ENCODE measurements around the gene GUCA2B.

Gene GUCA2B

GRCh38 chr1:42184616-42185015, 31.4 kb downstream of the GUCA2B start:
- DNase-seq (ENCODE audit: low read depth in 2 of 2) = no peak

DNA sequence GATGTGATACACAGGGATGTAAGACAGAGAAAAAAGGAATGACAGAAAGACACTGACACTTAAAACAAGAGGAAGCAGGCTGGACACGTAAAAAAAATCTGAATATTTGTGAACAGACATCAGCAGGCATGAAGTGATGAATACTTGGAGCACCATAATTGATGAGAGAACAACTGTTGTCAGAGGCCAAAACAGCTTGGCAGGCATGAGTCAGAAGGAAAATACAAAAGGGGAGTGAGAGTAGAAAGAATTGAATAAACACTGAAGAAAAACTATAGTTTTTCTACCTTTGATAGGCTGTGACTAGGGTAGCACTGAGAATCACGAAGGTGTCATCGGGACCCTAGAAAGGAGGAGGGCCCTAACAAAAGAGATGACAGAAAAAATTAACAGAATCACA, 32.9 kb downstream of the GUCA2B start:
- no peak for DNase-seq (ENCODE audit: low read depth in 2 of 2)

GRCh38 chr1:42189931-42190853, 37.0 kb downstream of the GUCA2B start:
- no peak for DNase-seq (ENCODE audit: low read depth in 2 of 2)

- no peak for DNase-seq (ENCODE audit: low read depth in 2 of 2)
These were observed 38.1 kb downstream of the GUCA2B start for GRCh38 chr1:42191319-42191718.

- DNase-seq (ENCODE audit: low read depth in 2 of 2) = no peak
These were observed 38.9 kb downstream of the GUCA2B start for GRCh38 chr1:42192106-42192505.

GRCh38 chr1:42195841-42196240, 42.6 kb downstream of the GUCA2B start:
- DNase-seq (ENCODE audit: low read depth in 2 of 2) = no peak

- DNase-seq (ENCODE audit: low read depth in 2 of 2) = no peak
These were observed 45.0 kb downstream of the GUCA2B start for GRCh38 chr1:42198251-42198650.

- DNase-seq (ENCODE audit: low read depth in 2 of 2) = no peak
These were observed 48.8 kb downstream of the GUCA2B start for GRCh38 chr1:42201986-42202385.
